ENCODE measurements around the gene SPRYD4.
A peak's percentile ranks its signal among the peaks of the same experiment; 100 is the strongest.

The SPRYD4 gene

GRCh38 chr12:56521590-56522371 is 53.4 kb downstream of the SPRYD4 start, which contains the start of gene RBMS2:
Gene RBMS2, plus strand, starts transcription at chr12:56521820. Its CDS starts 204 bp downstream, at chr12:56522024.
- DNase-seq, result peak; percentile 20

DNA sequence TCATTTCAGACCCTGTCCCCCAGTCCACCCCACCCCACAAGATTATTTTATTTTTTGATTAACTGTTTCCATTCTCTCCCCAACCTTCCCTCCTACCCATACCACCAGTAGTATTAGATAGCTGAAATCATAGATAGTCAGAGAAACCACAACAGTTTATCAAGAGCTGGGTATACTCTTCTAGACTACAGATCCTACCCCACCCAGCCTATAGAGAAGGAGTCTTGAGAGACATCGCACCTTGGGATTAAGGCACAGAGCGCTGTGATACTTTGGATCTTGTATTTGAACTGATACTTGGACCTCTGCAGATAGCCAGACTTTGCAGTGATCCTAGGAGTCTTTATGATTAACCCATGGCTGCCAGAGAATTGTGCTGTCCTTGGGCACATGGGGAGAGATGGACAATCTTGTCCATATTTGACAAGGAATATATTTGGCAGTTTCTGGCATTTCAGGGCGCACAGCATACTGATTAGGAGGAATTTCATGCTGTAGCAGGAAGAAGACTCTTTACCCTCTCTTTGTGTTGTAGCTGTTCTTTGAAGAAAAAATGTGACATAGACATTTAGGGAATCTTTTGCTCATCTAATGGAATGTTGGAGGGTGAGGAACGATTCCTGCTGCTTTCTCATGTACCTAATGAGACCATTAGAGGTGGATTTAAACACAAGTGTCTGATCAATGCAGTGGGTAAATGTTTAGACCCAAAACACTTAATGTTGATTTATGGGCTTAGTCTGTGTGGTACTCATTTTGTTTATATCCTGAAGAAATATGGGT is 54.2 kb downstream of the SPRYD4 start:
- DNase-seq, result no peak

DNA sequence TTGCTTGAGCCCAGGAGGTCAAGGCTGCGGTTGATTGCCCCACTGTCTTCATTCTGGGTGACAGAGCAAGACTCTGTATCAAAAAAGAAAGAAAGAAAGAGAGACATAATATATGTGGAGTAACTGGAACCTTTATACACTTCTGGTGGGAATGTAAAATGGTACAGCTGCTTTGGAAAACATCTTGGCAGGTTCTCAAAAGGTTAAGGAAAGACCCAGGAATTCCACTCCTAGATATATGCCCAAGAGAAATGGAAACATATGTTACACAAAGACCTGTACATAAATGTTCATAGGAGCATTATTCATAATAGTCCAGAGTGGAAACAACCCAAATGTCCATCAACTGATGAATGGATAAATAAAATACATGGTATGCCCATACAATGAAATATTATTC is 60.5 kb downstream of the SPRYD4 start:
- DNase-seq, result no peak

All from activated CD4-positive, alpha-beta T cell treated with anti-CD3 and anti-CD28 coated beads, Interleukin-2, amount 50 U/mL, for 16 hours (primary cell).